Keratinocyte (primary cell): Measurements from ENCODE around the gene HOXB6. TPM values are rescaled to one million over a fixed set of nuclear protein-coding genes. Genes with fewer than 3 reads are reported as not detected.

Experiments
- DNase-seq: peaks from one replicate; pipeline ENCODE4 v3.0.0-alpha.2; 2011; ENCODE audit warnings: low read depth, missing footprints, low spot score
- FAIRE-seq: peaks from 2 replicates; lab custom pipeline; 2011; peaks lifted over from hg19 to GRCh38; lab: Jason Lieb, UNC
- H2AFZ ChIP-seq: 2 replicates; pipeline ENCODE4 v1.6.0; 2012; ENCODE audit warnings: low read length, control low read depth, inconsistent platforms; ENCODE audit not compliant: control insufficient read depth
- H3K27ac ChIP-seq: 2 replicates; pipeline ENCODE4 v1.5.1; 2011; ENCODE audit warnings: low read length; ENCODE audit not compliant: control insufficient read depth, insufficient read depth
- H3K27me3 ChIP-seq: 3 replicates; pipeline ENCODE4 v1.6.0; 2011; ENCODE audit warnings: low read length; ENCODE audit not compliant: control insufficient read depth, insufficient read depth; ENCODE audit errors: extremely low read depth
- H3K36me3 ChIP-seq, 2 experiments: 2 replicates in 1 of 2; 3 replicates in 1 of 2; pipeline ENCODE4 v1.5.1; 2011; ENCODE audit warnings: low read length in 2 of 2, mild to moderate bottlenecking in 1 of 2; ENCODE audit not compliant: control insufficient read depth in 2 of 2, insufficient read depth in 2 of 2; ENCODE audit errors: extremely low read depth in 1 of 2
- H3K4me1 ChIP-seq: 3 replicates; pipeline ENCODE4 v1.5.1; 2011; ENCODE audit warnings: low read length; ENCODE audit not compliant: control insufficient read depth, insufficient read depth; ENCODE audit errors: extremely low read depth
- H3K4me2 ChIP-seq: 3 replicates; pipeline ENCODE4 v1.6.0; 2011; ENCODE audit warnings: low read depth, low read length; ENCODE audit not compliant: control insufficient read depth, insufficient read depth; ENCODE audit errors: extremely low read depth
- H3K4me3 ChIP-seq, 3 experiments: fragments of 200-600 bp in 1 of 3; sonication (generic) in 1 of 3; 2 replicates in 2 of 3; 3 replicates in 1 of 3; pipeline ENCODE4 v1.5.1; 2011 to 2016; ENCODE audit warnings: low read length in 3 of 3, mild to moderate bottlenecking in 3 of 3, control low read depth in 2 of 3, inconsistent platforms in 1 of 3, low read depth in 1 of 3, mixed read lengths in 1 of 3, mixed run types in 1 of 3, moderate library complexity in 1 of 3; ENCODE audit not compliant: control insufficient read depth in 2 of 3, insufficient read depth in 2 of 3; ENCODE audit errors: extremely low read depth in 1 of 3
- H3K79me2 ChIP-seq: 2 replicates; pipeline ENCODE4 v1.6.0; 2012; ENCODE audit warnings: low read length; ENCODE audit not compliant: control insufficient read depth, insufficient read depth
- H3K9ac ChIP-seq: 3 replicates; pipeline ENCODE4 v1.6.0; 2011; ENCODE audit warnings: low read length; ENCODE audit not compliant: control insufficient read depth, insufficient read depth; ENCODE audit errors: extremely low read depth
- H3K9me1 ChIP-seq: 3 replicates; pipeline ENCODE4 v1.6.0; 2011; ENCODE audit warnings: low read length; ENCODE audit not compliant: control insufficient read depth, insufficient read depth; ENCODE audit errors: extremely low read depth
- H3K9me3 ChIP-seq: 2 replicates; pipeline ENCODE4 v1.5.1; 2012; ENCODE audit warnings: low read depth, low read length; ENCODE audit not compliant: control insufficient read depth
- H4K20me1 ChIP-seq: 3 replicates; pipeline ENCODE4 v1.6.0; 2011; ENCODE audit warnings: low read length; ENCODE audit not compliant: control insufficient read depth, insufficient read depth; ENCODE audit errors: extremely low read depth
- CTCF ChIP-seq, 3 experiments: IDR thresholded peaks in 1 of 3; conservative IDR thresholded peaks in 1 of 3; optimal IDR thresholded peaks in 1 of 3; 2 replicates in 2 of 3; 3 replicates in 1 of 3; pipeline versions ENCODE3 to v1.5.1; 2011; ENCODE audit warnings: low read length in 3 of 3, mild to moderate bottlenecking in 3 of 3, moderate library complexity in 2 of 3, control low read depth in 1 of 3, inconsistent platforms in 1 of 3; ENCODE audit not compliant: insufficient read depth in 2 of 3; ENCODE audit errors: extremely low read depth in 1 of 3
- EZH2 ChIP-seq: IDR thresholded peaks from one replicate; pipeline ENCODE4 v1.6.1; 2012; ENCODE audit warnings: inconsistent platforms, mild to moderate bottlenecking, low read length, moderate library complexity
- dilution Hi-C: fragments of 300-500 bp; cut with MboI; formaldehyde crosslinking; loops from one replicate; pipeline ENCODE4 v1.7.0; 2020; ENCODE audit warnings: low sequenced_read_pairs; ENCODE audit not compliant: extremely low pct_ligation_motif_present
- polyA plus RNA-seq, 5 experiments: library from polyadenylated mRNA; depleted of rRNA in 3 of 5; stranded (reverse) in 3 of 5; stranded (forward) in 1 of 5; unstranded in 1 of 5; fragments of >200 nt; gene quantifications; 1 replicate in 1 of 5; 2 replicates in 3 of 5; 3 replicates in 1 of 5; pipeline versions ENCODE4 v1.2.1 to v1.2.3, GENCODE V29; 2011 to 2012; ENCODE audit warnings: missing spikeins in 2 of 5, low read depth in 1 of 5, low replicate concordance in 1 of 5

The HOXB6 gene
- polyA plus RNA-seq, 1 donor (not counting 4 experiments of a cell fraction or from before 2014, with no cell fraction given): 0.62 TPM

- Histone ChIP-seq H3K27ac (no peak overlapping the region), H3K9me1 (no peaks in the 10 kb centered on the region), H3K4me3 (no peak overlapping the region), H3K36me3 (peaks cover 0 to 3% of the 10 kb centered on the region in 2 experiments), H3K4me1 (peaks cover 14% of the 10 kb centered on the region), H3K27me3 (peaks cover 19% of the 10 kb centered on the region), H3K9ac (no peak overlapping the region), H3K9me3 (no peaks in the 10 kb centered on the region), H3K4me2 (peak overlapping the region; percentile 67), H3K79me2 (no peaks in the 10 kb centered on the region), H2AFZ (no peak overlapping the region), H4K20me1 (no peaks in the 10 kb centered on the region)
- dilution Hi-C loops: no loop called here
- no peak for DNase-seq
- no peak for FAIRE-seq
- TF ChIP-seq CTCF (optimal IDR thresholded peaks at IDR 0.05 in 1 of 3, IDR thresholded peaks at IDR 0.05 in 1 of 3, conservative IDR thresholded peaks at IDR 0.05 in 1 of 3; ENCODE audit: extremely low read depth in 1 of 3, insufficient read depth in 2 of 3, low read length in 3 of 3): no peak
Observed at GRCh38 chr17:48556229-48556575, 48.6 kb downstream of the HOXB6 start.

- dilution Hi-C loops: no loop called here
- Histone ChIP-seq H3K36me3 (peaks cover 0 to 3% of the 10 kb centered on the region in 2 experiments), H4K20me1 (no peaks in the 10 kb centered on the region), H2AFZ (peak overlapping the region; percentile 46), H3K4me2 (peak overlapping the region; percentile 67), H3K4me1 (peaks cover 14% of the 10 kb centered on the region), H3K27ac (no peak overlapping the region), H3K9ac (no peak overlapping the region), H3K27me3 (peaks cover 20% of the 10 kb centered on the region), H3K9me1 (no peaks in the 10 kb centered on the region), H3K79me2 (no peaks in the 10 kb centered on the region), H3K4me3 (peak overlapping the region; percentile 6 to 43 (median 16)), H3K9me3 (no peaks in the 10 kb centered on the region)
- TF ChIP-seq EZH2 (no peak), CTCF (optimal IDR thresholded peaks at IDR 0.05 in 1 of 3, IDR thresholded peaks at IDR 0.05 in 1 of 3, conservative IDR thresholded peaks at IDR 0.05 in 1 of 3; ENCODE audit: extremely low read depth in 1 of 3, insufficient read depth in 2 of 3, low read length in 3 of 3) (no peak)
- DNase-seq: no peak
- FAIRE-seq: no peak
Observed at GRCh38 chr17:48555258-48556228, 49.2 kb downstream of the HOXB6 start.
